ENCODE measurements around the gene PIGP. TPM values are rescaled to one million over a fixed set of nuclear protein-coding genes. Genes with fewer than 3 reads are reported as not detected.

PIGP gene
- total RNA-seq, 1 experiment from 2014 or later, result 13.2 TPM

DNA sequence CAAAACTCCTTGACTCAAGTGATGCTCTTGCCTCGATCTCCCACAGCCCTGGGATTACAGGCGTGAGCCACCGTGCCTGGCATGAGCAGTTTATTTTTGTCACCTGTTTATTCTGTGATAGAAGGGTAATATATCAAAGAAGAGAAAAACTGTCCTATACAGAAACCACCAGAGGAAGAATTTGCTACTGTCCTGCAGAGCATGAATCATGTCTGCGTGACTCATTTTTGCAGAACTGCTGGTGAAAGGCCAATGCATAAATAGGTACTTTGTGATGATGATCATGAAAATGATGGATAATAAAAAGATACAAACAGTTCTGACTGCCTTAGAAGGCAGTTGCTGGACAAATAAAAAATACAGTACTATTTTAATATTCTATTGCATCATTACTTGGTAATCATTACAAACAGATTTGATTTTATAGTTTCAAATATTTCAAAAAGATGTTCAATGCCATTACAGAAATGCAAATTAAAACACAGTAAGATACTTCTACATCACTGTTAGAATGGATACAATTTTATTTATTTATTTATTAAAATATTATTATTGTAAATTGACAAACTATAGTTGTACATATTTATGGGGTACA is 39.9 kb downstream of the PIGP start:
- no peak overlapping the region for H2AFZ ChIP-seq (ENCODE audit: low read length)
- H3K56ac ChIP-seq (ENCODE audit: insufficient read length, low read depth, low read length), result no peak overlapping the region
- H2BK15ac ChIP-seq (ENCODE audit: low read depth, low read length), result no peak overlapping the region
- no peak overlapping the region for H2BK5ac ChIP-seq (ENCODE audit: insufficient read length, low read length)
- no peak overlapping the region for H2BK120ac ChIP-seq (ENCODE audit: low read depth, low read length, poor library complexity, severe bottlenecking)
- H3K27ac Mint-ChIP-seq, result no peak overlapping the region
- no peak overlapping the region for H3K23ac ChIP-seq (ENCODE audit: insufficient read length, low read depth, low read length)
- no peak overlapping the region for H3T11ph ChIP-seq (ENCODE audit: low read length)
- TF ChIP-seq CTCF (conservative IDR thresholded peaks at IDR 0.05), result no peak
- no peak overlapping the region for H2BK20ac ChIP-seq (ENCODE audit: low read depth, low read length, poor library complexity, severe bottlenecking)
- no peaks in the 10 kb centered on the region for H3K23me2 ChIP-seq (ENCODE audit: insufficient read length, low read depth, low read length, poor library complexity, severe bottlenecking)
- no peak overlapping the region for H3K4ac ChIP-seq (ENCODE audit: low read depth, low read length)
- H3K27me3 Mint-ChIP-seq (ENCODE audit: low read depth), result peaks cover 69% of the 10 kb centered on the region
- no peaks in the 10 kb centered on the region for H3K36me3 Mint-ChIP-seq (ENCODE audit: insufficient read depth in 1 of 3, low read depth in 3 of 3)
- no peak for DNase-seq
- H3K4me3 Mint-ChIP-seq, result no peak overlapping the region; a peak in 1 of 5 replicates
- no peak overlapping the region for H3K18ac ChIP-seq (ENCODE audit: insufficient read length, low read depth, low read length)
- H4K5ac ChIP-seq (ENCODE audit: insufficient read length, low read depth, low read length), result no peak overlapping the region
- no peak overlapping the region for H2AK5ac ChIP-seq (ENCODE audit: insufficient read length, low read length)
- peaks cover 4 to 5% of the 10 kb centered on the region in 2 experiments for H3K4me1 Mint-ChIP-seq
- H3K9me3 Mint-ChIP-seq, result no peaks in the 10 kb centered on the region
- no peak overlapping the region for H4K91ac ChIP-seq (ENCODE audit: insufficient read length, low read depth, low read length)
- H3K79me1 ChIP-seq (ENCODE audit: insufficient read depth, low read depth, low read length, poor library complexity, severe bottlenecking), result no peaks in the 10 kb centered on the region
- no peaks in the 10 kb centered on the region; the same call in 1 of the 2 replicates for H3K4me1 ChIP-seq (ENCODE audit: insufficient read depth, low read length)
- H3K9ac ChIP-seq (ENCODE audit: extremely low read depth, insufficient read length, low read length), result no peak overlapping the region
- no peaks in the 10 kb centered on the region; the same call in 1 of the 2 replicates for H3K27me3 ChIP-seq (ENCODE audit: insufficient read depth, low read length)
- no peaks in the 10 kb centered on the region for H3K9me3 ChIP-seq (ENCODE audit: control insufficient read depth, low read depth, low read length)
- no peak overlapping the region for H2BK12ac ChIP-seq (ENCODE audit: insufficient read length, low read depth, low read length)
- H3K79me2 ChIP-seq (ENCODE audit: insufficient read depth, low read length), result no peaks in the 10 kb centered on the region
- no peaks in the 10 kb centered on the region for H4K20me1 ChIP-seq (ENCODE audit: control insufficient read depth, insufficient read depth, insufficient read length)
- no peak overlapping the region for H3K14ac ChIP-seq (ENCODE audit: insufficient read depth, low read length)
- WGBS (ENCODE audit: extremely low coverage, insufficient read length, low lambda C conversion rate), result no CpG with 5 or more reads among the region's 4 CpGs
- H3K27ac ChIP-seq (ENCODE audit: insufficient read length, low read depth, low read length), result no peak overlapping the region
- no peak overlapping the region for H4K8ac ChIP-seq (replicated peaks; ENCODE audit: insufficient read length, low read depth, low read length)
- no peak overlapping the region for H3K4me2 ChIP-seq (ENCODE audit: insufficient read depth, insufficient read length, low read length)

All from H9 (cell line).